HEK293 (cell line): Measurements from ENCODE around the gene AGMO.
"Not testable (repeated sequence)": the region's sequence is repeated elsewhere in the genome, so short reads cannot be mapped to it uniquely, and the experiment has no call there.

Experiments
- CTCF ChIA-PET: fragments of 350-600 bp; formaldehyde crosslinking; extraction: SDS; loops from one replicate; lab custom pipeline; 2021; ENCODE audit warnings: antibody characterized with exemption; lab: Yijun Ruan, JAX
- POLR2A ChIA-PET: fragments of 300-600 bp; formaldehyde crosslinking; extraction: SDS; loops from one replicate; lab custom pipeline; 2020; ENCODE audit warnings: antibody characterized with exemption, inconsistent platforms; lab: Yijun Ruan, JAX
- H3K27ac ChIP-seq: fragments of 200-500 bp; sonication (Bioruptor generic); 2 replicates; pipeline ENCODE4 v1.5.1; 2014; ENCODE audit warnings: low read depth, low read length, control low read depth, inconsistent platforms; ENCODE audit errors: extremely low read depth
- H3K36me3 ChIP-seq, 2 experiments: fragments of 200-500 bp in 1 of 2; sonication (Bioruptor generic) in 1 of 2; 1 replicate in 1 of 2; 2 replicates in 1 of 2; pipeline ENCODE4 v1.5.1; 2014 to 2017; ENCODE audit warnings: inconsistent platforms in 2 of 2, low read length in 2 of 2; ENCODE audit not compliant: control insufficient read depth in 2 of 2, insufficient read depth in 1 of 2
- H3K4me1 ChIP-seq: fragments of 200-500 bp; sonication (Bioruptor generic); 2 replicates; pipeline ENCODE4 v1.5.1; 2014; ENCODE audit warnings: mild to moderate bottlenecking, low read length, inconsistent platforms; ENCODE audit not compliant: control insufficient read depth, insufficient read depth
- H3K4me3 ChIP-seq: 2 replicates; pipeline ENCODE4 v1.5.1; 2011; ENCODE audit warnings: low read depth, mild to moderate bottlenecking, control low read depth, low read length, moderate library complexity
- H3K9me3 ChIP-seq: fragments of 200-500 bp; sonication (Bioruptor generic); 2 replicates; pipeline ENCODE4 v1.5.1; 2014; ENCODE audit warnings: low read depth, low read length, inconsistent platforms; ENCODE audit not compliant: control insufficient read depth, insufficient read depth
- GLIS2 ChIP-seq: fragments of 450-650 bp; formaldehyde crosslinking; IDR thresholded peaks from 2 replicates; pipeline ENCODE4 v1.5.1; 2016; ENCODE audit warnings: missing biosample characterization, missing genetic modification characterization
- HOXC10 ChIP-seq: sonication (generic); formaldehyde crosslinking; IDR thresholded peaks from 2 replicates; pipeline ENCODE4 v1.8.1; 2023; ENCODE audit warnings: mild to moderate bottlenecking, missing genetic modification reagents
- KLF9 ChIP-seq: fragments of 450-650 bp; formaldehyde crosslinking; IDR thresholded peaks from 2 replicates; pipeline ENCODE4 v1.5.1; 2016; ENCODE audit warnings: missing biosample characterization, missing genetic modification characterization, low read depth
- MEIS1 ChIP-seq: sonication (generic); formaldehyde crosslinking; IDR thresholded peaks from 2 replicates; pipeline ENCODE4 v1.8.1; 2022; ENCODE audit warnings: missing genetic modification reagents, mild to moderate bottlenecking, borderline replicate concordance
- SALL2 ChIP-seq: fragments of 450-650 bp; formaldehyde crosslinking; IDR thresholded peaks from 2 replicates; pipeline ENCODE4 v1.5.0; 2017; ENCODE audit warnings: missing biosample characterization, mild to moderate bottlenecking, missing genetic modification characterization, borderline replicate concordance
- TCF7L2 ChIP-seq: IDR thresholded peaks from 2 replicates; pipeline ENCODE4 v1.6.1; 2011; ENCODE audit warnings: low read depth, mild to moderate bottlenecking, inconsistent platforms, low read length, moderate library complexity, borderline replicate concordance
- YY1 ChIP-seq: fragments of 450-650 bp; formaldehyde crosslinking; IDR thresholded peaks from 2 replicates; pipeline ENCODE4 v1.5.1; 2018; ENCODE audit warnings: missing biosample characterization, missing genetic modification characterization
- ZBTB17 ChIP-seq: fragments of 450-650 bp; formaldehyde crosslinking; IDR thresholded peaks from 2 replicates; pipeline ENCODE4 v1.5.1; 2016; ENCODE audit warnings: missing biosample characterization, missing genetic modification characterization
- ZNF138 ChIP-seq: fragments of 450-650 bp; formaldehyde crosslinking; IDR thresholded peaks from 2 replicates; pipeline ENCODE4 v1.5.1; 2016; ENCODE audit warnings: missing biosample characterization, missing genetic modification characterization, borderline replicate concordance
- ZNF155 ChIP-seq: fragments of 450-650 bp; formaldehyde crosslinking; IDR thresholded peaks from 2 replicates; pipeline ENCODE4 v1.5.1; 2016; ENCODE audit warnings: missing biosample characterization, missing genetic modification characterization
- ZNF221 ChIP-seq: fragments of 450-650 bp; formaldehyde crosslinking; IDR thresholded peaks from 2 replicates; pipeline ENCODE4 v1.5.1; 2017; ENCODE audit warnings: missing biosample characterization, missing genetic modification characterization, borderline replicate concordance
- ZNF24 ChIP-seq: fragments of 450-650 bp; formaldehyde crosslinking; IDR thresholded peaks from 2 replicates; pipeline ENCODE4 v1.5.1; 2016; ENCODE audit warnings: missing biosample characterization, missing genetic modification characterization
- ZNF248 ChIP-seq: fragments of 450-650 bp; formaldehyde crosslinking; IDR thresholded peaks from 2 replicates; pipeline ENCODE4 v1.5.1; 2017; ENCODE audit warnings: missing biosample characterization, missing genetic modification characterization
- ZNF266 ChIP-seq: fragments of 450-650 bp; formaldehyde crosslinking; IDR thresholded peaks from 2 replicates; pipeline ENCODE4 v1.5.1; 2016; ENCODE audit warnings: missing biosample characterization, missing genetic modification characterization, low read depth
- ZNF324 ChIP-seq: fragments of 450-650 bp; formaldehyde crosslinking; IDR thresholded peaks from 2 replicates; pipeline ENCODE4 v1.5.1; 2016; ENCODE audit warnings: missing biosample characterization, missing genetic modification characterization
- ZNF335 ChIP-seq: fragments of 450-650 bp; formaldehyde crosslinking; conservative IDR thresholded peaks from 2 replicates; pipeline ENCODE4 v1.5.1; 2016; ENCODE audit warnings: missing biosample characterization, missing genetic modification characterization
- ZNF366 ChIP-seq: fragments of 450-650 bp; formaldehyde crosslinking; conservative IDR thresholded peaks from 2 replicates; pipeline ENCODE4 v1.5.1; 2016; ENCODE audit warnings: missing biosample characterization, missing genetic modification characterization
- ZNF514 ChIP-seq: fragments of 450-650 bp; formaldehyde crosslinking; IDR thresholded peaks from 2 replicates; pipeline ENCODE4 v1.5.1; 2016; ENCODE audit warnings: missing biosample characterization, missing genetic modification characterization
- ZNF560 ChIP-seq: fragments of 450-650 bp; formaldehyde crosslinking; IDR thresholded peaks from 2 replicates; pipeline ENCODE4 v1.5.1; 2017; ENCODE audit warnings: missing biosample characterization, missing genetic modification characterization, borderline replicate concordance
- ZNF585B ChIP-seq: fragments of 450-650 bp; formaldehyde crosslinking; IDR thresholded peaks from 2 replicates; pipeline ENCODE4 v1.5.1; 2016; ENCODE audit warnings: missing biosample characterization, missing genetic modification characterization
- ZNF629 ChIP-seq: fragments of 450-650 bp; formaldehyde crosslinking; IDR thresholded peaks from 2 replicates; pipeline ENCODE4 v1.5.1; 2017; ENCODE audit warnings: missing biosample characterization, missing genetic modification characterization
- ZNF701 ChIP-seq: fragments of 450-650 bp; formaldehyde crosslinking; IDR thresholded peaks from 2 replicates; pipeline ENCODE4 v1.5.1; 2016; ENCODE audit warnings: missing biosample characterization, missing genetic modification characterization
- TF ChIP-seq, protein P1 (sequence below): IDR thresholded peaks from 2 replicates; pipeline ENCODE4 v1.6.1; 2011; ENCODE audit warnings: mild to moderate bottlenecking, low read depth, low read length, borderline replicate concordance
- TF ChIP-seq, protein P2 (sequence below): fragments of 450-650 bp; formaldehyde crosslinking; IDR thresholded peaks from 2 replicates; pipeline ENCODE4 v1.5.1; 2016; ENCODE audit warnings: missing biosample characterization, missing genetic modification characterization

AGMO gene

DNA sequence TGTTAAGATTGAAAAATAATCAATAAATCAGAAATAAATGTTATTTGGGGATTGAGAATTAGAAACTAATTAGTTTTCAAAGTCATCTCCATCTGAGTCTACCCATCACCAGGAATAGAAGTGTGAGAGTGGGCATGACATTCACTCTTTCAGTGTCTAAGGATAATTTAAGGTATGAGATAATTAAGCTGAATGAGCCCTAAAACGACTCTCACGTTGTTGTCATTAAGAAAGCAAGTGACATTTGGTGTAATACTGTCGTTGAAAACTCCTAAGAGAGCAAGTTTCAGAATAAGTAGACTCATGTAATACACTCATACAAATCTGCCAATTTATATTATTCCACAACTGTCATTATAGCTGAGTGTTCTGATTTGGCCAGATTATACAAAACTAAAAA, 7.1 kb downstream of the AGMO start:
- H3K36me3 ChIP-seq: no peaks in the 10 kb centered on the region
- POLR2A ChIA-PET: no interaction called here
- CTCF ChIA-PET: interaction anchor here (0.6 to 0.7 kb wide), 5 partner anchors 9 to 1284 kb away, joined by 3 to 6 read pairs (median 3); no protein-coding TSS in a partner anchor
- H3K27ac ChIP-seq: no peak overlapping the region
- TF ChIP-seq, protein P1, sequence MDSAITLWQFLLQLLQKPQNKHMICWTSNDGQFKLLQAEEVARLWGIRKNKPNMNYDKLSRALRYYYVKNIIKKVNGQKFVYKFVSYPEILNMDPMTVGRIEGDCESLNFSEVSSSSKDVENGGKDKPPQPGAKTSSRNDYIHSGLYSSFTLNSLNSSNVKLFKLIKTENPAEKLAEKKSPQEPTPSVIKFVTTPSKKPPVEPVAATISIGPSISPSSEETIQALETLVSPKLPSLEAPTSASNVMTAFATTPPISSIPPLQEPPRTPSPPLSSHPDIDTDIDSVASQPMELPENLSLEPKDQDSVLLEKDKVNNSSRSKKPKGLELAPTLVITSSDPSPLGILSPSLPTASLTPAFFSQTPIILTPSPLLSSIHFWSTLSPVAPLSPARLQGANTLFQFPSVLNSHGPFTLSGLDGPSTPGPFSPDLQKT: no peak
- TF ChIP-seq HOXC10 (CRISPR knock-in tag): no peak
- TF ChIP-seq ZNF248: no peak
- no peak for TF ChIP-seq ZNF155
- TF ChIP-seq ZNF24: no peak
- TF ChIP-seq ZNF514 (tag by site-specific recombination): no peak
- H3K4me3 ChIP-seq: no peak overlapping the region
- no peaks in the 10 kb centered on the region for H3K4me1 ChIP-seq
- no peaks in the 10 kb centered on the region for H3K9me3 ChIP-seq

DNA sequence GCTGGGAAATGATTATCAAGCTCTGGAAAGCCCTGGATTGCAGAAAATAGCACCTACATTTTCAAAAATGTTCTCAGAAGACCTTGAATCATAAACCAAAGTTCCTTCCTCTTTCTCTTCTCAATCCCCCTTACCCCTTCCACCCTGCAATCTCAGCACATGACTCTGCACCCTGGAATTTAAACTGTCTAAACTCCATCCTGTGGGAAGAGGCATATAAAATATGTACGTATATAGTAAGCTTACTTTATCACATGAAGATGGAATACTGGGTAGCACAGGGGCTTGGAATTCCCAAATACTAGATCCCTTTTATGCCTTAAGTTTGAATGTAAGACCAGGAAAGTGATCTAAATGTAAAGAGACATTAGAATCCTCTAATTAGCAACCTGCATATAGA, 7.7 kb downstream of the AGMO start:
- ChIA-PET CTCF (interaction anchor here (0.7 kb wide), 1 partner anchor 1285 kb away, joined by 3 read pairs; no protein-coding TSS in a partner anchor), POLR2A (no interaction called here)
- H3K27ac ChIP-seq: no peak overlapping the region
- no peaks in the 10 kb centered on the region for H3K36me3 ChIP-seq
- no peaks in the 10 kb centered on the region for H3K4me1 ChIP-seq
- no peak for TF ChIP-seq SALL2 (tag by site-specific recombination)
- TF ChIP-seq ZNF585B (tag by site-specific recombination): no peak
- no peak for TF ChIP-seq ZNF366 (tag by site-specific recombination)
- TF ChIP-seq, all 188 proteins: peak for 0
- H3K4me3 ChIP-seq: no peak overlapping the region
- H3K9me3 ChIP-seq: no peaks in the 10 kb centered on the region

DNA sequence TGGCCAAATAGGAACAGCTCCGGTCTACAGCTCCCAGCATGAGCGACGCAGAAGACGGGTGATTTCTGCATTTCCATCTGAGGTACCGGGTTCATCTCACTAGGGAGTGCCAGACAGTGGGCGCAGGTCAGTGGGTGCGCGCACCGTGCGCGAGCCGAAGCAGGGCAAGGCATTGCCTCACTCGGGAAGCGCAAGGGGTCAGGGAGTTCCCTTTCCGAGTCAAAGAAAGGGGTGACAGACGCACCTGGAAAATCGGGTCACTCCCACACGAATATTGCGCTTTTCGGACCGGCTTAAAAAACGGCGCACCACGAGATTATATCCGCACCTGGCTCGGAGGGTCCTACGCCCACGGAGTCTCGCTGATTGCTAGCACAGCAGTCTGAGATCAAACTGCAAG, 14.5 kb downstream of the AGMO start:
- H3K9me3 ChIP-seq, POLR2A ChIA-PET, H3K4me1 ChIP-seq, H3K36me3 ChIP-seq, H3K27ac ChIP-seq, H3K4me3 ChIP-seq: not testable (repeated sequence)
- CTCF ChIA-PET: interaction anchor here (0.7 kb wide), 1 partner anchor 135 kb away, joined by 3 read pairs; no protein-coding TSS in a partner anchor

DNA sequence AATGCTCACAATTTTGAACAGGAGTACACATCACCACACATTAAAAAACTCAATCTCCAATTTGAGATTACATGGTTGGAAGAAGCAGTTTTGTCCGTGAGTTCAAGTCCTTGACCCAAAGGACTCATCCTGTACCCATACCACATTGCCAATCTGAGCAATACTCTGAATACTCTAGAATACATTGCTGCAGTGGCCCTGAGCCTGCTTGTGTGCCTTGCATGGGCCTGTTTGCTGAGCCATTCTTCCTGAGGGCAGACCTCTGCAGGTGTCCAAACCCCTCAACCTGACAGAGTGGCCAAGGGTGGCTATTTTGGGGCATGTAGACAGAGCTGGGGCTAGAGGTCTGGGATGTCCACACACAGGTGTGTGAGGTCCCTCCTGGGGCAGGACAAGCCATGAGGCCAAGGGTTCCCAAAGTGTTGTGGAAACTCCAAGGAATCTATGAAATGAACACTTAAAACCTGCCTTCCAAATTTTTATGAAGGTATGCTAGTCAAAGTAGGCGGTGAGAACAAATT, 15.5 kb downstream of the AGMO start:
- CTCF ChIA-PET: interaction anchor here (0.7 kb wide), 1 partner anchor 136 kb away, joined by 3 read pairs; no protein-coding TSS in a partner anchor
- H3K4me1 ChIP-seq: no peaks in the 10 kb centered on the region
- TF ChIP-seq TCF7L2: no peak
- TF ChIP-seq ZNF335: no peak
- TF ChIP-seq GLIS2: no peak
- TF ChIP-seq ZNF560 (tag by site-specific recombination): no peak
- TF ChIP-seq ZNF138: no peak
- TF ChIP-seq ZBTB17: no peak
- no peak for TF ChIP-seq ZNF629
- TF ChIP-seq KLF9 (tag by site-specific recombination): no peak
- no peak for TF ChIP-seq ZNF266
- TF ChIP-seq ZNF221 (tag by site-specific recombination): no peak
- TF ChIP-seq ZNF324 (tag by site-specific recombination): no peak
- TF ChIP-seq ZNF701 (tag by site-specific recombination): no peak
- TF ChIP-seq MEIS1 (CRISPR knock-in tag): no peak
- TF ChIP-seq, protein P2, sequence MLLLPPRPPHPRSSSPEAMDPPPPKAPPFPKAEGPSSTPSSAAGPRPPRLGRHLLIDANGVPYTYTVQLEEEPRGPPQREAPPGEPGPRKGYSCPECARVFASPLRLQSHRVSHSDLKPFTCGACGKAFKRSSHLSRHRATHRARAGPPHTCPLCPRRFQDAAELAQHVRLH (tag by site-specific recombination): no peak
- no peak for TF ChIP-seq SALL2 (tag by site-specific recombination)
- TF ChIP-seq YY1 (tag by site-specific recombination): no peak
- no peaks in the 10 kb centered on the region for H3K36me3 ChIP-seq
- no peaks in the 10 kb centered on the region for H3K9me3 ChIP-seq
- H3K27ac ChIP-seq: no peak overlapping the region
- H3K4me3 ChIP-seq: no peak overlapping the region
- POLR2A ChIA-PET: no interaction called here
